NCI-H226 (cell line): ENCODE results near the gene WDR86.
A peak's percentile ranks its signal among the peaks of the same experiment; 100 is the strongest.

Experiments used
- DNase-seq: peaks from one replicate; pipeline ENCODE4 v3.0.0-alpha.2; 2015

Gene WDR86

DNA sequence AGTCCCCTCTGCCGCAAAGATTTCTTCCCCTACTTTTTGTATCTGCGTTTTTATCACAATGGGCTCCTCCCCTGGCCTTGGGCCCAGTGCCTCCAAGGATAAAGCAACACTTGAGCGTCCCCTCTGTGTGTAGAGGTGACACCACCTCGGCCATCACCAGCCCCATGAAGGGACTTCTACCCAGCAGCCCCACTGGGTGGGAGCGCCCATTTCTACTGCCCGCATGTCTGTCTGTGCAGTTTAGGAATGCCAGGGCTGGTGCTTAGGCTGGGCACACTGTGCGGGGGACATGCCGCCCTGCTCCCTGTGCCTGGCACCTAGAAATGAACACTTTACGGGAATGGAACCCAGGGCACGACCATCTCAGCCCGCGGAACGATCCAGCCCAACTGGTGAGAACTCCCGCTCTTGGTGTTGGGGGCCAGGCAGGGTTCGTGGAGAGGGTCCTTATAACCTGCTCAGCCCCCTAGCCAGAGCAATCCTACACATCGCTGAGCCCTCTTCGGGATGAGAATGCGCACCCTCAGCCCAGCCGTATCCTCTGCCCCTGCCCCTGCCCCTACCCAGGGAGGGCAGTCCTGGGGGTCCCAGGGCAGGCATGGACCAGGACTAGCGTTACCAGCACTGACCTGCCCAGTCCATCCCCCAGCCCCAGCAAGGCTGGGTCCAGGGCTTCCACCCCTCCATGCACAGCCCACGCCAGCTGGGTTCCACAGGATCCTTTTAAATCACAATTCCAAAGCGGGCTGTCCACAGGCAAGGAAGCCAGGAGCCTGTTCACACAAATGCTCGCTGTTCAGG lies 17.3 kb upstream of the WDR86 start:
- no peak for DNase-seq

DNA sequence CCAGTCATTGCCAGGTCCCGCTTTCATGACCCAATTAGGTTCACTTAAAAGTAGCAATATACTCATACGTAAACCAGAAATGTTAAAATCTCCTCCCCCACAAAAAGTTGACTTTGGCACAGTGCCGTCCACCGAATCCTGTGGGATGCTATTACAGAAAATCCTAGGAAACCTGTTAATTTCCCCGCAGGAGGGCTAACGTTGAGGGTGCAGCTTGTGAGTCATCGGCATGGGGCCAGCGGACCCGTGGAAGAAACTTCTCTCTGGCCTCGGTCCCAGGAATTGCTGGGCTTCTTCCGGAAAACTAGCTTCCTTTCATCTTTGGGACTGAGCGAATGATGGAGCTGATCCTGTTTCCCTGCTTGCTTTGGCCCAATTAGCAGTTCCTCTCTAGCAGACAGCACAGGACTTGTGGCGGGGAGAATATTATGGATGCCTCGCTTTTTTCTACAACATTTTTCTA lies 16.6 kb upstream of the WDR86 start:
- peak; percentile 96 for DNase-seq

DNA sequence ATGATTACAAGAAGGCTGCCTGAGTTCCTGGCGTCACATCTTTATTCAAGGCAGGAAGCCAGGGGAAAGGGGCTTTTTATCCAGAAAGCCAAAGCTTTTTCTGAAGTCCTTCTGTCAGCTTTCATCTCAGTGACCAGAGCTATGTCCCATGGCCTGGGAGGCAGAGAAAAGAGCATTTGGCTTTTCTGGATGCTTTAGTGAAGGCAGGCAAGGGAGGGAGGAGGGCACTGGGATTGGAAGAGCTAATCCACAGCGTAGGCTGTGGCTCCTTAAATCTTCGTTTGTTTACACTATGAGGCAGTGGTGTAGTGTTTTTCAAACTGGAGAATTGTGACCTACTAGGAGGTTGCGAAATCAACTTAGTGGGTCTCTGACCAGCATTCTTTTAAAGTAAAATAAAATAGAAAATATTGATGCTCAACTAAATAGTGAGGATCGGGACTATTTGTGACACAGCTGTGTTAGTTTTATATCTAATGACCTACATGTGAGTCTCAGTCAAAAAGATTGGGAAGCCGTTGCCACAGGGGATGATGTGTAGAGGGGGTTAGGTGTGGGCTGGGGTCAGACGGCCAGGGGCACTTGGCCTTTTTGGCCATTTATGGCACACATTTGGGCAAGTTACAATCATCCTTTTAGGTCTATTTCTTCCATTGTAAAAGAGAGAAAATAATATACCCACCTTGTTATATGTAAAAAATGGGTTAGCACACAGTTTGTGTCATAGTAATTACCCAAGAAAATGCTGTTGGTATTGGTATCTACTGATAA lies 16.0 kb upstream of the WDR86 start:
- DNase-seq, result no peak

DNA sequence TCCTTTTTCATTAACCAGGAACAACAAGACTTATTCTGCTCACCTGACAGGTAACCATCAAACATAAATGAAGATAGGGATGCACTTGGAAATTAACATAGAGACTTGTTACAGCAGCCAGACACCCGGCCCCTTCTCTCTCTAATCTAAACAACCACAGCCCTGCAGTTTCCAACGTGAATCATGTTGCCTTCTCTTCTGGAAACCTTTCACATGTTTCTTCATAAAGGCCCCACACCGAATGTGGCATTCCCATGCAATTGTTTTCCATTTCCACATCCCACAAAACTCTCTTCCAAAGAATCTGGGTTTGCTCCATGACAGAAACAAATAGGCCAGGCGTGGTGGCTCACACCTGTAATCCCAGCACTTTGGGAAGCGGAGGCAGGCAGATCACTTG lies 15.0 kb upstream of the WDR86 start:
- no peak for DNase-seq

DNA sequence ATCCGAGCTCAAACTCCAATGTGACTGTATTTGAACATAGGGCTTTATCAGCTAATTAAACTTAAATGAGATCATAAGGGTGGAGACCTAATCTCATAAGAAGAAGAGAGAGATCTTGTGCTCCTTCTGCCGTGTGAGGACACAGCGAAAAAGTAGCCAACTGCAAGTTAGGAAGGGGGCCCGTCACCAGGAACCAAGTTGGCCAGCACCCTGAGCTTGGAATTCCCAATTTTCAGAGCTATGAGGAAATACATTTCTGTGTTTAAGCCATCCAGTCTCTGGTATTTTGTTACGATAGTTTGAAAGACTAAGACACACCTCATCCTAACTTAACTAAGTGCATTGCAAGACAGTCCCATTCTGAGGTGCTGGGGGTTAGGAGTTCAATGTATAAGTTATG lies 14.1 kb upstream of the WDR86 start:
- no peak for DNase-seq

DNA sequence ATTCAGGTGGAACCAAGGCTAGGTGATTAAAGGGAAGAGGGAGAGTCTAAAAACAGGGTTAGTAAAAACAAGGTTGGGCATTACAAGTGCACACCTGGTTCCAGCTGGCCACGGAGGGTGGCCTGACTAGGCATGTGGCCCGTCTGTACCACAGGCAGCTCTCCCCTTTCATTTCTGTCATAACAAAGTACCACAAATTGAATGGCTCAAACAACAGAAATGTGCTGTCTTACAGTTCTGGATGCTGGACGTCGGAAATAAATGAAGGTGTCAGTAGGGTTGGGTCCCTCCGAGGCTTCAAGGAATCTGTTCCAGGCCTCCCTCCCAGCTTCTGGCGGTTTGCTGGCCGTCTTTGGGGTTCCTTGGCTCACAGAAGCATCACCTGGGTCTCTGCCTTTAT lies 13.4 kb upstream of the WDR86 start:
- DNase-seq, result no peak

DNA sequence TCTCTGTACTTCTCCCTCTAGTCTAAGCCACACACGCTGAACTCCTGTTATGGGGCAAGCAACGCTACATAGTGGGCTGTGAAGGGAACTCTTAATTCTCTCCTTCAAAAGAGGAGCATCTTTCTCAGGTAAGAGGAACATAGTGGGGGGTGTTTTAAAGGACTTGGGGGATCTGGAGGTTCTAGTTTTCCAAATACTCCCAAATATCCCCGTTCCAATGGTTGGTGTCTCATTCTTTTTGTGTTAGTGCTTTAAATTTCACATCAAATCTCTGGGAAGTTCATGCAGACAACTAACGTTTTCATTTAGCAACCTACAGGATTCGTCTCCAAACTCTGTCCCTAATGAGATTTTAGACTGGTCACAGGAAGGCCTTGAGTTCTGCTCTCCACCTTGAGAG lies 12.4 kb upstream of the WDR86 start:
- no peak for DNase-seq

DNA sequence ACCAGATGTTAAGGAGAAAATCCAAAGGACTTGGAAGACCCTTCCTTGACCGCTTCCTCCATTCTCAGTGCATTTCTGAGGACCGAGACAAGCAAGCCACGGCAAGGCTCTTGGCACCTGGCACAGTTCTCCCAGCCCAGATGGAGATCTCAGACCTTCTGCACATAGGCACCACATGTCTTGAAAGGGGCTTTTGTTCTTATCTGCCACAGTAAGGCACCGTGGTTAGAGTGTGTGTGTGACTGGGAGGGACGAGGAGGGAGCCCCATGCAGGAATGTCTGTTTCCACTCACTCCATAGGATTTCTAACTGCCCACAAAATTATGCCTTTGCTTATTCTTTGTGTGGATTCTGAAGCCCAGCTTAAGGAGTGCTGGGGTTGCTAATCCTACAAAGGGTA lies 10.3 kb upstream of the WDR86 start:
- no peak for DNase-seq

DNA sequence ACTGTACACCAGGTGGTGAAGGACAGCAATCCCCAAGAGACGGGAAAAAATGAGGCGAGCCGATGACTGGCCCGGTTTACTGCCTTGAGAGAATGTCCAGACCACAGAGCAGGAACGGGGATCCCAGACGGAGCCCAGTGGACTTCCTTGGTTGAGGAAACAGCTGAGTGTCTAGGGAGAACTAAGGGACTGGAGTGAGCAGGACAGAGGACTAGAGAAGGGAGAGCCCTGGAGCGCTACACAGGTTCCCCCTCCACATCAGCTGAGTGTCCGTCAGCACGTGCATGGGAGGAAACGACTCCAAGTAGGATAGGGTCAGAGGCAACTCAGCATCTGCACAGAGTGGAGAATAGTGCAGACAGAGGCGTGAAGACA lies 7.1 kb upstream of the WDR86 start:
- no peak for DNase-seq

DNA sequence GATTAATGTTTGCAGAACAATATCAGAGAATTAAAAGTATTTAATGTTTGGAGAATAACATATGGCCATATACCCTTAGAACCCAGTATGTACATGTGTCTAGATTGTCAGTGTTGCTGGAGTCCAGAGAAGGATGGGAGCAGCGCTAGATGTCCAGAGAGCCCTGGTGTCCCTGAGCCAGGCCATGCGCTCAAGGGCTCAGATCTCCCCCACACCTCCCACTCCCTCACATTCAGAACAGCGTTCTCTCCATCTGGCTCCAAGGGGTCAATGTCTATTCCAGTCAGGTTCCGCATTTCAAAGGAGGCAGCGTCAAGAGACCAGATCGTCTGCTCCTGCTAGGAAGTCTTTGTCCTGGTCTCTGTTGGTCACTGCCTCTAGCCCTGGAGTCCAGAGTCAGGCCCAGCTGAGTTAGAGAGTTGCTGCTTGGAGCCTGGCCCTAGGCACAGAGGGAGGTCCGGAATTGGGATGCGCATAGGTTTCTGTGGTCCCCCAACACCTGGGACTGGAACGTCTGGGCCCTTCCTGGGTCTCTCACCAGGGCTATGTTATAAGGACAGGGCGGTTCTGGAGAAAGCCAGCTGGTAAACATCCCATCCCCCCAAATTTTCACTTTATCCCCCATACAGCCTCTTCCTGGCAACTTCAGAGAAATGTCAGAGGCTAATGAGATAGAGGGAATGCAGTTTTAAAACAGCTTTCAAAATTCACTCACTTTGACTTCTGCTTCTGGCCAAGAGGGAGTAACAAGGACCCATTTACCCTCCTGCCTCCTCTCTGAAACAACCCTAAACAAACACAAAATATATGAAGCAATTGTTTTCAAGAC lies 6.5 kb upstream of the WDR86 start:
- no peak for DNase-seq

DNA sequence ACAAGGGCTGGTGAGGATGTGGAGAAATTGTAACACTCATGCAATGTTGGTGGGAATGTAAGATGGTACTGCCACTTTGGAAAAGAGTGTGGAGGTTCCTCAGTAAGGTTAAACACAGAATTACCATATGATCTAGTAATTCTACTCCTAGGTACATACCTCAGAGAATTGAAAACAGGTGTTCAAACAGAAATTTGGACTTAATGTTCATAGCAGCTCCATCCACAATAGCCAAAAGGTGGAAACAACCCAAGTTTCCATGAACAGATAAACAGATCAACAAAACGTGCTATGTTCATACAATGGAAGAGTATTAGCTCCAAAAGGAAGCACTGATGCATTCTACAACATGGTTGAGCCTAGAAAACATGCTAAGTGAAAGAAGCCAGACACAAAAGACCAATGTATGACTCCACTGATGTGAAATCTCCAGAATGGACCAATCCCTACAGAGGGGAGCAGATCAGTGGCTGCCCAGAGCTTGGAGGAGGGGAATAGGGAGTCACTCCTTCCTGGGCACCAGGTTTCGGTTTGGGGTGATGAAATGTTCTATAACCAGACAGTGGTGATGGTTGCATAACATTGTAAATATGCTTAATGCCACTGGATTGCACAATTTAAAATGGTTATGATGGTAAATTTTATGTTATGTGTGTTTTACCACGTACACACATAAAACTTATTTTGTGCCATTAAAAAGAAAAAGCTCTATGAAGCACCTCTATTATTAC lies 5.7 kb upstream of the WDR86 start:
- DNase-seq, result no peak

DNA sequence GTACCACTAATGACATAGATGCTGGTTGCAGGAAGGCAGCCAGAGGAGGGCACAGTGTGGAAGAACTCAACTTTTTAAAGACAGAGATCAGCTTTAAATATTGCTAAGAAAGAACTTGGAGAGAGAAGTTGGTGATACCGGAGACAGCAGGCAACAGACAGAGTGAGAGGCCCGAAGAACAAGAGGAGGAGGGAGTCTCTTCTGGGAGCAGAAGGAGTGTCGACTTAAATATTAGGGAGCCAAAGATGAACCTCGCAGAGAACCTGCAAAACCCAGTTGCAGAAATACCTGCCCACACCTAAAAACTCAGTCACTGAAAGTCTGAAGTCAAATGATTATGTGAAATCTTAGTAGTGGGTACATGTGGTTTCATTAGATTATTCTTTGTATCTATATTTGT lies 3.4 kb upstream of the WDR86 start:
- DNase-seq, result no peak

DNA sequence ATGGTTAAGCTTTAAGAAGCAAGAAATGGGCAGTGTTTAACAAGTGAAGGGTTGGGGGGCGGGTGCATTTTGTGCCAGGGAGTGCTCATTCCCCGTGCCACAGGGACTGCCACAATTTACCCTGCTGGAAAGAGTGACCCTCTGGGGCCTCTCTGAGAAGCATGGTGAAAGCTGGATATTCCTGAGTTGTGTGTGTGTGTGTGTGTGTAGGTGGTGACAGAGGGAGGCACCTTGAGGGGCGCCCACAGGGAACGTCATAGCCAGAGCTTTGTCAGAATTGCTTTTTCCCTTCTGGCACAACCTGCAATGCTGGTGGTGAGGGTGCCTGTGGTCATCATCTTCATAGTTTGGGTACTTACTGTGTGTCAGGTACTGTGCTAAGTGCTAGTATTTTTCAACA lies 2.5 kb upstream of the WDR86 start:
- no peak for DNase-seq

DNA sequence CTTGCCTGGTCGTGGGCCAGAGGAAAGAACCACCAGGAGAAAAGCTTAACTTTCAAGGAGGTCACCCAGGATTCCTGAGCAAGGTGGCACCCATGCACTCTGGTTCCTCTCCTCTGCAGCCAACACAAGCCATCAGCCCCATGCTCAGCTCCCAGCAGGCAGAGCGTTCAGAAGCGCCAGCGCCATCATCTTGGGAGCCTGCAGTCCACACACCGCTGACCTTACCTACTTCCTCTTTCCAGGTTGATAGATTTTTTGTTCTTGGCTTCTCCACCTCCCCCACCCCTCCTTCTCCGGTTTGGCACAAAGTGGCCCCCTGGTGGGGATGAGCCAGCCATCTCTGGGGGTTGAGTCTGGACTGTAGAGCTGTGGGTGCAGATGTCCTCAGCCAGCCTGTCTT lies 1.7 kb upstream of the WDR86 start:
- no peak for DNase-seq

DNA sequence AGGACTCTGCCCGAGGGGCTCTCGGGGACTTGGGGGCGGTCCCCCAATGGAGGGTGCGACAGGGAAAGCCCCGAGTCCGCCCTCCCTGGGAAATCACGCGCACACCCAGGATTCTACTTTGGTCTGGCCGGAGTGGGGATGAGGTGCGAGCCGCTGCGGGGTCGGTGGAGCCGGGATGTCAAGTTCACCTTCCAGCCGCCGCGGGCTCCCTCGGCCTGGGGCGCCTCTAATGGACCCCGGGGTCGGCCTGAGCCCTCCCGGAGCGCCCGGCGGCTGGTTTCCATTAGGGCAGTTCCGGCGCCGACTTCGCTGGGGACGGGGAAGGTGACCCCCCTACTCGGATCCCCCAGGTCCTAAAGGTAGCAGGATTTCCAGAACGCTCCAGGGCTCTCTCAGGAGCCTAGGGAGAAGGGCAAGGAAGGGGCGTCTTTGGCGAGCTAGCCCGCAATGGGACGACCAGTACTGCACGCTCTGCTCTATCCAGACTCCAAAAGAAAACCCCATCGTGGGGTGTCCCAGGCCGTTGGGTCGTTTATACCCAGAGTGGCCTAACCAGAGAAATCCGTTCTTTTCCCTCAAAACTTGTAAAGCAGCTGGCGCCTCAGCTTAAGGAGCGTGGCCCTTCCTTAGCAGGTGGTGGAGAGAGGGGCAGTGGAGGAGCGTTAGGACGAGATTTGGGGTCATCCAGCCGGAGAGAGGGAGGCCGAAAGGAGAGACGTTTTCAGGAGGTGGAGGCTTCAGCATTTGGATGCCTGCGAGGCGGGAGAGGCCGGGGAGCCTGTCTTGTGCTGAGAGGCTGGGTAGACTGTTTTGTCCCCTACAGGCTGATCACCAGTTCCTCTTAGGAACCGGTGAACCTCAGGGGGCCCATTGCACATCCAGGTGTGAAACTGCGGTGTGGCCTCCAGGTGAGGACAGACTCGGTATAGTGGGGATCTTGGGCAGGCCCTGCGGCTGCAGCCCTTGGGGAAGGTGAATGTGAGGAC lies 860 bp upstream of the WDR86 start:
- DNase-seq, result no peak

DNA sequence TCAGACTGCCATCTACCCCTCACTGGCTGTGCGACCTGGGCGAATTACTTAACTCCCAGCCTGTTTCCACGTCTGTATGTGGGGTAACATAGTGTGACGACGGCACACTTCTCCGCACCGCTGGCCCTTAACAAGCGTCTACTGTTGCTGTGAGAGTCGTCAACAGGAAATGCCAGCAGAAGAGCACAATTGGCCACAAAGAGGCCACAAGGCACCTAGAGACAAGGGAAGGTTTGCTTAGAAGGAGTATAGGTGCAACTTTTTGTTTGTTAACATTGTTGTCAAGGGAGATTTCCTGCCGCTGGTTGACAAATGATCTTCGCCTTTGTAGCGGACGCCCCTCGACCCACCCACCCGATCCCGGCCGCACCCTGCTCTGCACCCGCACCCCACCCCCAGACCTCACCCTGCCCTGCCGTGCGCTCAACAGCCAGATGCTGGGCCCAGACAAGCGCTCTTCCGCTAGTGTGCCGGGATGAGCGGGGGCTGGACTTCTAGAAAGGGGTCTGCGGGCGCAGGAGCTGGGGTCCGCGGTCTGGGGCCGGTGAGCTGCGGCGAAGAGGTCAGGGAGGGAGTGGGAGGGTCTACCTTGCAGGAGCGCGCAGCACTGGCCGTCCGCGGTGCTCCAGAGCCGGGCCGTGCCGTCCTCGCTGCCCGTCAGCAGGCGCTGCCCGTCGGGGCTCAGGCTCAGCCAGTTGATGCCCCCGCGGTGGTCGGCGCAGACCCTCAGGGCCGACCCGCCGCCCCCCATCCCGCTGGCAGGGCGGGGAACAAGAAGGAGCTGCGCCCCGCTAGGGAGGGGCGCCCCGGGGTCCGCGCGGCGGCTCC lies 785 bp downstream of the WDR86 start:
- DNase-seq, result no peak

DNA sequence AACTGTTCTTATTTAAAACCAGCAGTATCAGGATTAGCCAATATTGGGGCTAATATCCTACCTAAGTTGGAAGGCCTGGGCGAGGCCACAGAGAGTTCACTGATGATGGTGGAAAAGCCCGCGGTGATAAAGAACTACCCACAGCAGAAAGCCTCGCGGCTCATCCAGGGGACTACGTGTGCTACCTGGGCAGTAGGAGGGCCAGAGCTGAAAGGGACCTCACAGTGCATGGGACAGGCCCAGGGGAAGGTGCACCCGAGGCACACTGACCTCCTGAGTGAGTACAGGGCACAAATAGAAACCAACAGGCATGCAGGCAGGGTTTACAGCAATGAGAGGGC lies 1.4 kb downstream of the WDR86 start:
- no peak for DNase-seq

DNA sequence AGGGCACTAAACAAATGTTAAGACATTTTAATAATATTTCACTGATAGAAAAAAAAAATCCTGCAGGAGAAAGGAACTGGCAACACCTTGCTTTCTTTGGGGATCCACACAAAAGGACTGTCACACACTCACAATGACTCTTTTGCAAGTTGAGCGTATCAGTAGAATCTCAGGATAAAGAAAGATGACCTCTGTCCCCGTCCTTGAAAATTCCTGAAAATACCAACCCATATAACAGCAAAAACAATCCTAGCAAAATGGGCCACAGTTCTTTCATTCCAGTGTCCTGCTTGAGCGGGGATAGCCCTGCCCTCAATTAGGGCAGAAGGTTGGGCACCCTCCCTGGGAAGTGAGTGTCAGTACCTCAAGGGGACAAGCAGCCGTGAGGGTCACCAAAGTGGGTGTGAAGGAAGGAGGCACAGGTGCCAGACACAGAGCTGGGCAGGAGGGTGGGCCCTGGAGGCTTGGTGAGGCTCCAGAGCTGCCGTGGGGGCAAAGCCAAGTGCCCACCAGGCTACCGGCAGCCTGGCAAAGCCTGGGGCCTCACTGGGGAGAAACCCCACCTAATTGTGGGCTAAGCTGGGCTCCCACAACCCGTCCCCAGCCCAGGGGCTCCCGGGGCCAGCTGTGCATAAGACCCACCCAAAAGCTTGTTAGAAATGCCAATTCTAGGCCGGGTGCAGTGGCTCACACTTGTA lies 2.8 kb downstream of the WDR86 start:
- no peak for DNase-seq

DNA sequence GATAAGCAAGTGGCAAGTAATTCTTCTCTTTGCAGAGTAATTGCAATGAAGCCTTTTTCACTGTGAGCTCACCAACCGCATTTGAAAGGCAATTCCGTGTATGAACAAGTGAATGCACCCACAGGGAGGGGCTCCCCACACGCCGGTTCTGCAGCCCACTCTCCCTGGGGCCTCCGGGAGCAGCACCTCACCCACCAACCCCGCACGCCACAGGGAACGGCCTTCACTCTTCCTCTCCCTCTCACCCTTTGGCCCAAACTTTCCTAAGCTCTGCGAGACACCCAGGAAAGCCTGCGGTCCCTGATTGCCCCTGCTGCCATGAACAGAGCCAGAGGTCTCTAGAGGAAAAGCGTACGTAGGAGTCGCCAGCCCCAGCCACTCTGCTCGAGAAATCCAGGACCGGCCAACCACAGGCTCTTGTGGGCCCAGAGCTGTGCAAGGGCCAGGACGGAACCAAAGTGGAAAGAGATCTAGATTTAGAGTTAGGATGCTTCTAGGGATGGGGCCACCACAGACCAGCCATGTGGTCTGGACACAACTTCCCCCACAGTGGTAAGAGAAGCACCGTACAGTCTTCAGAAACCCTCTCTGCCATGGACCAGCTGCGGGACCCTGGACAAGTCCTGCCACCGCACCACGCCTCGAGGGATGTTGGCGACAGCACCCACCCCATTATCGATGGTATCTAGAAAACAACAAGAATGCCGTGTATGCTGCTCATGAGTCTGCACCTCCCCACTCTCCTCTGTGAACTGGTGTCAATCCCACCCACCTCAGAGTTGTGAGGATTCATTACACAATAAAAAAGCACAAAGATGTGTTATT lies 3.6 kb downstream of the WDR86 start:
- DNase-seq, result no peak
